Activated naive CD8-positive, alpha-beta T cell treated with anti-CD3 and anti-CD28 coated beads, Interleukin-2, amount 10 ng/mL, durations not matched to agents 7 days and 5 days (primary cell): ENCODE measurements around the gene GNA12. TPM values are rescaled to one million over a fixed set of nuclear protein-coding genes. Genes with fewer than 3 reads are reported as not detected.
"Not testable (repeated sequence)": the region's sequence is repeated elsewhere in the genome, so short reads cannot be mapped to it uniquely, and the experiment has no call there.

Source experiments
- ATAC-seq: fragments of 150-1000 bp; cut with Tn5 transposase; one replicate; pipeline ENCODE4 v1.10.0; 2021; ENCODE audit warnings: low read depth, moderate library complexity
- POLR2A ChIA-PET: fragments of 350-600 bp; sonication (Branson Sonifier 250); formaldehyde crosslinking; loops from one replicate; lab custom pipeline; 2021; ENCODE audit warnings: antibody characterized with exemption; lab: Charles Lee
- DNase-seq: peaks from one replicate; pipeline ENCODE4 v3.0.0; 2021
- H3K27ac Mint-ChIP-seq: one replicate; pipeline ENCODE4 v1.8.0; 2022; ENCODE audit warnings: mild to moderate bottlenecking, mixed read lengths
- H3K27me3 Mint-ChIP-seq: one replicate; pipeline ENCODE4 v1.8.0; 2022; ENCODE audit warnings: mild to moderate bottlenecking, moderate library complexity, mixed read lengths
- H3K36me3 Mint-ChIP-seq: one replicate; pipeline ENCODE4 v1.8.0; 2021; ENCODE audit warnings: mild to moderate bottlenecking, mixed read lengths
- H3K4me1 Mint-ChIP-seq: one replicate; pipeline ENCODE4 v1.8.0; 2021; ENCODE audit warnings: mixed read lengths
- H3K4me3 Mint-ChIP-seq: one replicate; pipeline ENCODE4 v1.8.0; 2022; ENCODE audit warnings: mild to moderate bottlenecking, moderate library complexity, mixed read lengths
- H3K9me3 Mint-ChIP-seq: one replicate; pipeline ENCODE4 v1.8.0; 2021; ENCODE audit warnings: mixed read lengths
- total RNA-seq, 2 experiments: library from RNA; stranded (reverse); gene quantifications; one replicate each; pipeline ENCODE4 v1.2.3, GENCODE V29; 2021

Gene GNA12
- total RNA-seq, 2 experiments from 2014 or later, result 14.5 to 17.4 TPM

DNA sequence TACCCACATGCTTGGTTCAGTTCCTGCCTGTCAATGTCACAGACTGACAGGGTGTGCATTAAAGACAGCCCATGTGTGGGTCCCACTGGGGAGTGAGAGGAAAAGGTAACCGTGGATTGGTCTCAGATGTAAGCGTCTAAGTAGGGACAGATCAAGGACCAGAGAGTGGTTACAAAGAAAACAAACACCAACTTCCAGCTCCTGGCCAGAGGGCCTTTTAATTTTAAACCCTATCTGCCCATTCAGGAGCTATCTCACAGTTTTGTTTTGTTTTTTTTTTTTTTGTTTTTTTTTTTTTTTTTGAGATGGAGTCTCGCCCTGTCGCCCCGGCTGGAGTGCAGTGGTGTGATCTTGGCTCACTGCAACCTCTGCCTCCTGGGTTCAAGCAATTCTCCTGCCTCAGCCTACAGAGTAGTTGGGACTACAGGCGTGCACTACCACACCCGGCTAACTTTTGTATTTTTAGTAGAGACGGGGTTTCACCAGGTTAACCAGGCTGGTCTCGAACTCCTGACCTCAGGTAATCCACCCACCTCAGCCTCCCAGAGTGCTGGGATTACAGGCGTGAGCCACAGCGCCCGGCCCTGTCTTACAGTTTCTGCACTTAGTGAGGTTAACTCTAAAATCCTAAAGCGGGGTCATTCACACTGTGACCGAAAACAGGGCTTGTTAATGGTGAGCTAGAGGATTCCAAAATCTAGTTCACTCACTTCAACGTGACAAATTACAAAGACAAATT is 106.9 kb downstream of the GNA12 start:
- DNase-seq, H3K36me3 Mint-ChIP-seq, ATAC-seq, H3K4me3 Mint-ChIP-seq, H3K9me3 Mint-ChIP-seq, POLR2A ChIA-PET, H3K27ac Mint-ChIP-seq, H3K27me3 Mint-ChIP-seq, H3K4me1 Mint-ChIP-seq: not testable (repeated sequence)

- DNase-seq (peak; percentile 22), ATAC-seq (peak; percentile 15)
- Mint-ChIP-seq H3K27ac (no peak overlapping the region), H3K36me3 (peaks cover 2% of the 10 kb centered on the region), H3K4me1 (peaks cover 15% of the 10 kb centered on the region), H3K4me3 (no peak overlapping the region), H3K27me3 (no peaks in the 10 kb centered on the region), H3K9me3 (no peaks in the 10 kb centered on the region)
- POLR2A ChIA-PET, result no interaction called here
Measured at GRCh38 chr7:2736411-2736914, 107.6 kb downstream of the GNA12 start.

GRCh38 chr7:2735744-2736143 is 108.4 kb downstream of the GNA12 start:
- ATAC-seq (no peak), DNase-seq (no peak)
- POLR2A ChIA-PET, result no interaction called here
- H3K27ac Mint-ChIP-seq, result no peak overlapping the region
- peaks cover 2% of the 10 kb centered on the region for H3K36me3 Mint-ChIP-seq
- H3K9me3 Mint-ChIP-seq, result no peaks in the 10 kb centered on the region
- peaks cover 15% of the 10 kb centered on the region for H3K4me1 Mint-ChIP-seq
- H3K4me3 Mint-ChIP-seq, result no peak overlapping the region
- H3K27me3 Mint-ChIP-seq, result no peaks in the 10 kb centered on the region

DNA sequence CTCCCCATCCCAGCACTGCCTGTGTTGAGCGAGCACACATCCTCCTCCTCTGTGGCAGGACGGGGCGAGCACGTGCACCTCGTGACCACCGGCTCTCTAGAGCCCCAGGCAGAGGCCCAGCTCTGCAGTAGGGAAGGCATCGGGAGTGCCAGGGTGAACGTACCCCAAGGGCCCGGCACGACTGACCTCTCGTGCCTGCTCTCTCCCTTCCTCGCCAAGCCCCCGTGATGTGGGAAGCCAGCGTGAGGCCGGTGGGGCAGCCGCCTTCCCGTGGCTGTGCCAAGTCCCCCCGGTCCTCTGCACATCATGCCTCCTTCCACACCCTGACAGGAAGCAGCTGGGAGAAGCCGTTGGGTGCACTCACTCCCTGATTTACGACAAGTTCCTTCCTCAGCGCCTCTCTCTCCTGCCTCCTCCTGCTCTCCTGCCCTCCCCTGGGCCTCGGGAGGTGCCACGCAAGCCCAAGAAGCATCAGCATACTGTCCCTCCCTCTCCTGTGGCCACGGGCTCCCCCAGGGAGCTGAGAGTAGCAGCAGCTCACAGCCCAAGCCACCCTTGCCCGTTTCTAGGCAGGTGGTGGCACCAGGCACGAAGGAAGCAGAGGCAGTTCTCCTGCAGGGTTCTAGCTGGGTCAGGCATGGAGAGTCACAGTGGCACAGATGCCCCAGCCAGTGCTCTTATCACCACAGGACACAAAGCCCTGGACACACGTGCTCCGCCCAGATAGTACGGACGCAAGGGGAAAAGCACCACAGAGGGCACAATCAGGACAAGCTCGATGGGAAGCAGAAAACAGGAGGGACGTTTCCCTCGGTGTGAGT is 109.1 kb downstream of the GNA12 start:
- peak; percentile 35 for ATAC-seq
- POLR2A ChIA-PET, result no interaction called here
- Mint-ChIP-seq H3K4me1 (peaks cover 15% of the 10 kb centered on the region), H3K9me3 (no peaks in the 10 kb centered on the region), H3K36me3 (peaks cover 5% of the 10 kb centered on the region), H3K4me3 (no peak overlapping the region), H3K27ac (no peak overlapping the region), H3K27me3 (no peaks in the 10 kb centered on the region)
- DNase-seq, result no peak

DNA sequence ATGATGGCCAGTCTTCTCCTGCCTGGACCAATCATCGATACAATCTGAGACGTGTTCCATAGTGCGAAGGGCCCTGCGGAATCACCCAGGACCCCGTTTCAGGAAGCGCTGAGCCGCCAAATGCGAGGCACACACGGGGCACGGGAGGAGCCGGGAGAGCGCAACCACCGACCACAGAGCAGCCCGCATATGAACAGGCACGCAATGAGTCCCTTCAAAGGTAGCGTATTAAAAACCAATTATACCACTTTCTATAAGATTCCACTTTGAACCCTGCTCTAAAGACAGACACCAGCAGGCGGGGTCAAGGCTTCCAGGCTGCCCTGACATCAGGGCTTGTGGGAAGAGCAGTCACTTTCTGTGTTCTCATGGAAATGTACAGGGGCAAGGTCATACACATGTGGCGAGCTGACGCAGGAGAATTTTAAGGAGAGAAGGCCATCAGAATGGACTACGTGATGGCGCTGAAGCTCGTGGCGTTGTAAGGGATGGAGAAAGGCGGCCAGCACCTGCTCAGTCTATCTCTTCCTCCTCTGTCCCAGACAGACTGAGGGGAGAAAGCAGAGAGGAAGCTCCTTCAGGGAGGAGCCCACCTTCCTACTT is 109.9 kb downstream of the GNA12 start:
- Mint-ChIP-seq H3K4me1 (peaks cover 15% of the 10 kb centered on the region), H3K27me3 (no peaks in the 10 kb centered on the region), H3K27ac (no peak overlapping the region), H3K9me3 (no peaks in the 10 kb centered on the region), H3K36me3 (peaks cover 5% of the 10 kb centered on the region), H3K4me3 (no peak overlapping the region)
- ATAC-seq, result no peak
- DNase-seq, result no peak
- POLR2A ChIA-PET, result no interaction called here

GRCh38 chr7:2732959-2733584 is 111.0 kb downstream of the GNA12 start:
- ATAC-seq (no peak), DNase-seq (no peak)
- H3K4me1 Mint-ChIP-seq, result peaks cover 15% of the 10 kb centered on the region
- no peak overlapping the region for H3K27ac Mint-ChIP-seq
- H3K9me3 Mint-ChIP-seq, result no peaks in the 10 kb centered on the region
- H3K27me3 Mint-ChIP-seq, result no peaks in the 10 kb centered on the region
- H3K36me3 Mint-ChIP-seq, result peaks cover 5% of the 10 kb centered on the region
- H3K4me3 Mint-ChIP-seq, result no peak overlapping the region
- POLR2A ChIA-PET, result no interaction called here

DNA sequence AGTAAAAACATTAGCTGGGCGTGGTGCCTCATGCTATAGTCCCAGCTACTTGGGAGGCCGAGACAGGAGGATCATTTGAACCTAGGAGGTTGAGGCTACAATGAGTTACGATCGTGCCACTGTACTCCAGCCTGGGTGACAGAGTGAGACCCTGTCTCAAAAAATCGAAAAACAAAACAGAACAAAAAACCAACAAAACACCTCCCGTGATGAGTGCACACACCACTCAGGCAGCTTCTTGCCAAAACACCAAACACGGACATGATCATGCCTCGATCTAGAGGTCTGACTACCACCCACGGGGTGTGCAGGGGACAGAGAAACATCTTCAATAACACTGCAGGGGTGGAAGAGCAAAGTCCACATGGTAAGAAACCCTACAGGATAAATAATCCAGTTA is 111.7 kb downstream of the GNA12 start:
- Mint-ChIP-seq H3K27ac (no peak overlapping the region), H3K36me3 (peaks cover 5% of the 10 kb centered on the region), H3K4me1 (peaks cover 15% of the 10 kb centered on the region), H3K9me3 (no peaks in the 10 kb centered on the region), H3K4me3 (no peak overlapping the region), H3K27me3 (no peaks in the 10 kb centered on the region)
- no peak for DNase-seq
- ATAC-seq, result no peak
- POLR2A ChIA-PET, result no interaction called here

DNA sequence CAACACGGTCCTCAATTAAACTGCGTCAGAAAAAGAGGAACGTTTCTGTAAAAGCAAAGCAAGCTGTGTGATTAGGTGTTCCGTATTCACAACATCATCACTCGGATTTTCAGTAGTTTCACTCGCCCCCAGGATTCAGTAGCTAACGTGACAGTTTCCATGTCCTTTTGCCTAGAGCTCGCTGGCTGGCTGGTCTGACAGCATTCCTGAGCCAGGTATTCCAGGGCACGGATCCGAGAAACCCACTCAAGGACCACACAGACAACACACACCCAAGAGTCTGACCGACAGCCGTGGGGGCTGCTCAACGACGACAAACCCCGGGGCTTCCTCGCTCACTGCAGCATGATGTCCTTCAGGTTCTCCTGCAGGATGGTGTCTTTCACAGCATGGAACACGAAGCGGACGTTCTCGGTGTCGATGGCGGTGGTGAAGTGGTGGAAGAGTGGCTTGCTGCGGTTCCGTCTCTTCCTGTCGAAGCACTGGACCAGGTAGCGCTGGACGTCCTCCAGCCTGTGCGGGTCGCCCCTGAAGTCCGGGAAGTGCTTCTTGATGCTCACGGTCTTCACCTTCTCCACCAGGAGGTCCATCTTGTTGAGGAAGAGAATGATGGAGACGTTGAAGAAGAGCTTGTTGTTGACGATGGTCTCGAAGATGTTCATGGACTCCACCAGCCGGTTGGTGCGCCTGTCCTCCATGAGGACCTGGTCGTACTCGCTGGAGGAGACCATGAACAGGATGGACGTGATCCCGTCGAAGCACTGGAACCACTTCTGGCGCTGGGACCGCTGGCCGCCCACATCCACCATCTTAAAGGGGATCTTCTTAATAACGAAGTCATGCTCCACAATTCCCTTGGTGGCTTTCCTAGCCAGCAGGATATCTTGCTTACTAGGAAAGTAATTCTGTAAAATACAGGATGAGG is 113.0 kb downstream of the GNA12 start:
- Mint-ChIP-seq H3K4me1 (peaks cover 15% of the 10 kb centered on the region), H3K9me3 (no peaks in the 10 kb centered on the region), H3K4me3 (no peak overlapping the region), H3K27ac (no peak overlapping the region), H3K27me3 (no peaks in the 10 kb centered on the region), H3K36me3 (peaks cover 5% of the 10 kb centered on the region)
- no peak for ATAC-seq
- DNase-seq, result no peak
- POLR2A ChIA-PET, result no interaction called here

- Mint-ChIP-seq H3K4me1 (peaks cover 14% of the 10 kb centered on the region), H3K27ac (no peak overlapping the region), H3K27me3 (no peaks in the 10 kb centered on the region), H3K4me3 (no peak overlapping the region), H3K9me3 (no peaks in the 10 kb centered on the region), H3K36me3 (peaks cover 5% of the 10 kb centered on the region)
- POLR2A ChIA-PET, result no interaction called here
- no peak for DNase-seq
- ATAC-seq, result no peak
Measured at GRCh38 chr7:2729893-2730716, 114.0 kb downstream of the GNA12 start.

GRCh38 chr7:2729031-2729892 is 114.8 kb downstream of the GNA12 start:
- H3K4me3 Mint-ChIP-seq, result no peak overlapping the region
- DNase-seq (peak; percentile 9), ATAC-seq (no peak)
- H3K9me3 Mint-ChIP-seq, result no peaks in the 10 kb centered on the region
- H3K4me1 Mint-ChIP-seq, result peaks cover 9% of the 10 kb centered on the region
- no peak overlapping the region for H3K27ac Mint-ChIP-seq
- peaks cover 5% of the 10 kb centered on the region for H3K36me3 Mint-ChIP-seq
- POLR2A ChIA-PET, result no interaction called here
- no peaks in the 10 kb centered on the region for H3K27me3 Mint-ChIP-seq

DNA sequence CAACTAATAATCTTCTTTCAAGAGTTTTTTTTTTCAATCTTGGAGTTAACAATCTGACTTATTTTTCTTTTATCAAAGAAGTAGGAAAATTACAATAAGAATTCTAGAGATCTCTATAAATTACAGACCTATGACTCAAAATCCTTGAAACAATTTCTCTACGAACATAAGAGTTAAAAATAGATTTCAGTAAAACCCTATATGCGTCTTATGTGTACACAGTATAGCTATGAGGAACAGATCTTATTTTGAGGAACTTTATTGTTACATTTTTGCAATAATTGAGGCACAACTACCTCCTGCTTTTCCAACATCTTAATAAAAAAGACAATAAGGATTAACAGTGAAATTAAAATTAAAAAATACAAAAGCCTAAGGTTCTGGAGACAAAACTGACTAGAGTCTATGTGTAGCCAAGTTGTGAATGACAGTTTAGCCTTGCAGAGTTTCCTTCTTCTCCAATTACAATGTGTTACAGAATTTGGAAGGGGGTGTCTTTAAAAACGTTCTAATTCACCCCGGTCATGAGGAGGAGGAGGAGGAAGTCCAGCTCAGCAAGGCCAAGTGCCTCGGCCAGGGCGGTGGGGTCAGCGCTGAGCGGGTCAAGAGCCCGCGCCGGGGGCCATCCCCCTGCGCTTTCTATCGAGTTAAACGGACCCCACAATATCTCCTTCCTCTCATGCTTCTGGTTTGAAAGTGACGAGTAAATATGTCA is 115.6 kb downstream of the GNA12 start:
- Mint-ChIP-seq H3K27ac (no peak overlapping the region), H3K27me3 (no peaks in the 10 kb centered on the region), H3K4me3 (no peak overlapping the region), H3K9me3 (no peaks in the 10 kb centered on the region), H3K36me3 (peaks cover 5% of the 10 kb centered on the region), H3K4me1 (peaks cover 5% of the 10 kb centered on the region)
- POLR2A ChIA-PET, result no interaction called here
- ATAC-seq (no peak), DNase-seq (no peak)
